SK-N-SH (cell line): ENCODE data around the gene ITGAE. TPM values are rescaled to one million over a fixed set of nuclear protein-coding genes. Genes with fewer than 3 reads are reported as not detected.

Experiments used
- CTCF ChIA-PET: fragments of 300-600, 350-600 bp; formaldehyde crosslinking; extraction: SDS; loops from one replicate; lab custom pipeline; 2021; lab: Yijun Ruan, JAX
- POLR2A ChIA-PET: fragments of 350-600 bp; sonication (Branson Sonifier 250); formaldehyde crosslinking; extraction: SDS; loops from one replicate; lab custom pipeline; 2020; ENCODE audit warnings: antibody characterized with exemption, inconsistent platforms; lab: Yijun Ruan, JAX
- DNase-seq: peaks from one replicate; pipeline ENCODE4 v3.0.0; 2012
- H2AFZ ChIP-seq: fragments of 200-600 bp; sonication (generic); 2 replicates; pipeline ENCODE4 v1.8.1; 2016; ENCODE audit warnings: antibody characterized with exemption, mild to moderate bottlenecking, low read depth
- H3F3A ChIP-seq: fragments of 200-600 bp; sonication (generic); replicated peaks from 2 replicates; pipeline ENCODE3; 2016; ENCODE audit warnings: antibody characterized with exemption, mild to moderate bottlenecking; ENCODE audit not compliant: insufficient read depth
- H3K27ac ChIP-seq, 2 experiments: fragments of 200-500 bp in 1 of 2; fragments of 200-600 bp in 1 of 2; sonication (Bioruptor generic) in 1 of 2; sonication (generic), shearing (Covaris generic) in 1 of 2; 2 replicates each; pipeline versions ENCODE4 v1.5.1 to v1.6.1; 2014 to 2016; ENCODE audit warnings: low read depth in 2 of 2, inconsistent platforms in 1 of 2, low read length in 1 of 2, mild to moderate bottlenecking in 1 of 2, mixed read lengths in 1 of 2
- H3K27me3 ChIP-seq: fragments of 200-600 bp; sonication (generic), shearing (Covaris generic); 2 replicates; pipeline ENCODE4 v1.6.1; 2016; ENCODE audit warnings: mixed run types; ENCODE audit not compliant: insufficient read depth
- H3K36me3 ChIP-seq, 2 experiments: fragments of 200-500 bp in 1 of 2; fragments of 200-600 bp in 1 of 2; sonication (Bioruptor generic) in 1 of 2; sonication (generic) in 1 of 2; replicated peaks in 1 of 2; 2 replicates each; pipeline versions ENCODE3 to v1.5.1; 2014 to 2016; ENCODE audit warnings: low read length in 1 of 2, mild to moderate bottlenecking in 1 of 2; ENCODE audit not compliant: insufficient read depth in 2 of 2, control insufficient read depth in 1 of 2
- H3K4me1 ChIP-seq, 2 experiments: fragments of 200-500 bp in 1 of 2; fragments of 200-600 bp in 1 of 2; sonication (Bioruptor generic) in 1 of 2; sonication (generic), shearing (Covaris generic) in 1 of 2; 2 replicates each; pipeline versions ENCODE4 v1.5.1 to v1.6.1; 2014 to 2016; ENCODE audit warnings: low read depth in 1 of 2, low read length in 1 of 2, mixed run types in 1 of 2; ENCODE audit not compliant: insufficient read depth in 2 of 2, control insufficient read depth in 1 of 2
- H3K4me2 ChIP-seq: fragments of 200-600 bp; sonication (generic), shearing (Covaris generic); 2 replicates; pipeline ENCODE4 v1.6.1; 2017; ENCODE audit warnings: mixed run types
- H3K4me3 ChIP-seq, 2 experiments: fragments of 200-500 bp in 1 of 2; fragments of 200-600 bp in 1 of 2; sonication (Bioruptor generic) in 1 of 2; sonication (generic), shearing (Covaris generic) in 1 of 2; 2 replicates each; pipeline versions ENCODE4 v1.5.1 to v1.8.1; 2014 to 2016; ENCODE audit warnings: low read depth in 2 of 2, inconsistent platforms in 1 of 2, low read length in 1 of 2, mild to moderate bottlenecking in 1 of 2, mixed read lengths in 1 of 2, moderate library complexity in 1 of 2
- H3K79me2 ChIP-seq: fragments of 200-600 bp; sonication (generic); 2 replicates; pipeline ENCODE4 v1.8.1; 2017; ENCODE audit warnings: mild to moderate bottlenecking; ENCODE audit not compliant: insufficient read depth
- H3K9ac ChIP-seq: fragments of 200-600 bp; sonication (generic); 2 replicates; pipeline ENCODE4 v1.6.1; 2017; ENCODE audit warnings: mixed run types
- H3K9me2 ChIP-seq: fragments of 200-600 bp; sonication (generic); 2 replicates; pipeline ENCODE4 v1.6.1; 2017; ENCODE audit warnings: mixed run types
- H3K9me3 ChIP-seq: fragments of 200-600 bp; sonication (generic); 2 replicates; pipeline ENCODE4 v1.6.1; 2017; ENCODE audit warnings: mixed run types, mild to moderate bottlenecking, moderate library complexity
- H4K20me1 ChIP-seq: fragments of 200-600 bp; sonication (generic); 2 replicates; pipeline ENCODE4 v1.6.1; 2017; ENCODE audit warnings: mild to moderate bottlenecking, mixed run types; ENCODE audit not compliant: insufficient read depth
- CHD2 ChIP-seq: fragments of 150-350 bp; IDR thresholded peaks from 2 replicates; pipeline ENCODE4 v1.6.1; 2018; ENCODE audit warnings: low read length; ENCODE audit not compliant: partially characterized antibody
- ELF1 ChIP-seq: IDR thresholded peaks from 2 replicates; pipeline ENCODE4 v1.4.0; 2012
- FOXM1 ChIP-seq: IDR thresholded peaks from 2 replicates; pipeline ENCODE4 v1.4.0; 2012; ENCODE audit warnings: low read depth, mild to moderate bottlenecking
- GABPA ChIP-seq: IDR thresholded peaks from 2 replicates; pipeline ENCODE4 v1.4.0; 2012; ENCODE audit warnings: low read depth, mild to moderate bottlenecking
- MEF2A ChIP-seq: IDR thresholded peaks from 2 replicates; pipeline ENCODE4 v1.4.0; 2012; ENCODE audit warnings: low read depth, borderline replicate concordance
- MXI1 ChIP-seq: IDR thresholded peaks from 2 replicates; pipeline ENCODE4 v1.6.1; 2012; ENCODE audit warnings: mild to moderate bottlenecking, low read depth, low read length, improper control_type of control experiment
- NFIC ChIP-seq: IDR thresholded peaks from 2 replicates; pipeline ENCODE4 v1.4.0; 2012; ENCODE audit warnings: borderline replicate concordance
- POLR2AphosphoS5 ChIP-seq: IDR thresholded peaks from 2 replicates; pipeline ENCODE4 v1.6.1; 2012; ENCODE audit warnings: low read depth, low read length
- RFX5 ChIP-seq: IDR thresholded peaks from 2 replicates; pipeline ENCODE4 v1.6.1; 2012; ENCODE audit warnings: mild to moderate bottlenecking, improper control_type of control experiment, low read length
- RXRA ChIP-seq: IDR thresholded peaks from 2 replicates; pipeline ENCODE4 v1.4.0; 2012; ENCODE audit warnings: low read depth, mild to moderate bottlenecking, borderline replicate concordance
- TEAD4 ChIP-seq: IDR thresholded peaks from 2 replicates; pipeline ENCODE4 v1.4.0; 2012; ENCODE audit warnings: mild to moderate bottlenecking, borderline replicate concordance; ENCODE audit not compliant: insufficient read depth
- USF1 ChIP-seq: IDR thresholded peaks from 2 replicates; pipeline ENCODE4 v1.4.0; 2012; ENCODE audit warnings: low read depth, borderline replicate concordance
- USF2 ChIP-seq: fragments of 150-350 bp; IDR thresholded peaks from 2 replicates; pipeline ENCODE4 v1.6.1; 2017; ENCODE audit warnings: antibody characterized with exemption, low read length, low read depth, borderline replicate concordance
- WGBS: methylation state at CpG from one replicate; pipeline ENCODE4 v1.1.6; 2017; ENCODE audit warnings: low lambda C conversion rate; 5-methylcytosine and 5-hydroxymethylcytosine counted together
- polyA plus RNA-seq, 3 experiments: library from polyadenylated mRNA; depleted of rRNA; stranded (reverse); fragments of >200 nt; gene quantifications; 2 replicates each; pipeline ENCODE4 v1.2.3, GENCODE V29; 2012
- TF ChIP-seq, protein P1 (sequence below): IDR thresholded peaks from 2 replicates; pipeline ENCODE4 v1.6.1; 2012; ENCODE audit warnings: mild to moderate bottlenecking, low read depth, low read length, moderate library complexity
- TF ChIP-seq, protein P2 (sequence below): fragments of 200-600 bp; sonication (generic); IDR thresholded peaks from 2 replicates; pipeline ENCODE4 v1.6.1; 2017; ENCODE audit warnings: antibody characterized with exemption, mild to moderate bottlenecking, moderate library complexity

ITGAE gene
- polyA plus RNA-seq, 1 of the 3 experiments (the other 2 are of a cell fraction): 56.7 TPM

DNA sequence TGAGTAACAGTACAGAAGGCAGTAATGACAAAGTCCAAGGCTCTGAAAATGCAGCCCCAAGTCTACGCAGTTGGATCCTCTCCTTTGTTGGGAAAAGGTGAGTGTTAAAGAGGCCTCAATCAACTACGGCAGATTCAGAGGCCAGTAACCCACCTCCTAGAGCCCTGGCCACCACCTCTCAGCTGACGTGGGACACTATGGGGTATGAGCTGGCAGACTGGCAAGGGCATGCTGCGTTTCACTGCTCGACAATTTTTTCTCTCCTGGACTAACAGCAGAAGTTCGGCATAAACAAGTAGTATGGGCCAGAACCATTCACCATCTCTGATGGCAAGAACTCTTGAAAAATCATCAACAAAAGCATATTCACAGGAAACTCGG, 27.9 kb upstream of the ITGAE start:
- Histone ChIP-seq H3K36me3 (peaks cover 38 to 47% of the 10 kb centered on the region in 2 experiments), H3K4me3 (no peak overlapping the region), H3K9ac (no peak overlapping the region), H3K27me3 (no peaks in the 10 kb centered on the region), H3K4me2 (no peak overlapping the region), H3K9me3 (no peaks in the 10 kb centered on the region), H4K20me1 (no peaks in the 10 kb centered on the region), H3K79me2 (peaks cover 17% of the 10 kb centered on the region; the same call in 1 of the 2 replicates), H3K9me2 (no peaks in the 10 kb centered on the region), H3K4me1 (no peaks in the 10 kb centered on the region), H3K27ac (peak overlapping the region in 1 of 2 experiments; percentile 19; a peak in 1 of 4 replicates), H3F3A (no peaks in the 10 kb centered on the region), H2AFZ (no peak overlapping the region)
- POLR2A ChIA-PET: no interaction called here
- DNase-seq: no peak
- WGBS: 93% methylated on average over 6 of the region's 7 CpGs
- TF ChIP-seq NFIC (no peak), RXRA (no peak), POLR2AphosphoS5 (no peak), FOXM1 (no peak), MEF2A (no peak), MXI1 (no peak), GABPA (no peak), TEAD4 (no peak), USF1 (no peak), USF2 (no peak), RFX5 (no peak), CHD2 (no peak), ELF1 (no peak)
- TF ChIP-seq, protein P1, sequence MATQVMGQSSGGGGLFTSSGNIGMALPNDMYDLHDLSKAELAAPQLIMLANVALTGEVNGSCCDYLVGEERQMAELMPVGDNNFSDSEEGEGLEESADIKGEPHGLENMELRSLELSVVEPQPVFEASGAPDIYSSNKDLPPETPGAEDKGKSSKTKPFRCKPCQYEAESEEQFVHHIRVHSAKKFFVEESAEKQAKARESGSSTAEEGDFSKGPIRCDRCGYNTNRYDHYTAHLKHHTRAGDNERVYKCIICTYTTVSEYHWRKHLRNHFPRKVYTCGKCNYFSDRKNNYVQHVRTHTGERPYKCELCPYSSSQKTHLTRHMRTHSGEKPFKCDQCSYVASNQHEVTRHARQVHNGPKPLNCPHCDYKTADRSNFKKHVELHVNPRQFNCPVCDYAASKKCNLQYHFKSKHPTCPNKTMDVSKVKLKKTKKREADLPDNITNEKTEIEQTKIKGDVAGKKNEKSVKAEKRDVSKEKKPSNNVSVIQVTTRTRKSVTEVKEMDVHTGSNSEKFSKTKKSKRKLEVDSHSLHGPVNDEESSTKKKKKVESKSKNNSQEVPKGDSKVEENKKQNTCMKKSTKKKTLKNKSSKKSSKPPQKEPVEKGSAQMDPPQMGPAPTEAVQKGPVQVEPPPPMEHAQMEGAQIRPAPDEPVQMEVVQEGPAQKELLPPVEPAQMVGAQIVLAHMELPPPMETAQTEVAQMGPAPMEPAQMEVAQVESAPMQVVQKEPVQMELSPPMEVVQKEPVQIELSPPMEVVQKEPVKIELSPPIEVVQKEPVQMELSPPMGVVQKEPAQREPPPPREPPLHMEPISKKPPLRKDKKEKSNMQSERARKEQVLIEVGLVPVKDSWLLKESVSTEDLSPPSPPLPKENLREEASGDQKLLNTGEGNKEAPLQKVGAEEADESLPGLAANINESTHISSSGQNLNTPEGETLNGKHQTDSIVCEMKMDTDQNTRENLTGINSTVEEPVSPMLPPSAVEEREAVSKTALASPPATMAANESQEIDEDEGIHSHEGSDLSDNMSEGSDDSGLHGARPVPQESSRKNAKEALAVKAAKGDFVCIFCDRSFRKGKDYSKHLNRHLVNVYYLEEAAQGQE: no peak
- TF ChIP-seq, protein P2, sequence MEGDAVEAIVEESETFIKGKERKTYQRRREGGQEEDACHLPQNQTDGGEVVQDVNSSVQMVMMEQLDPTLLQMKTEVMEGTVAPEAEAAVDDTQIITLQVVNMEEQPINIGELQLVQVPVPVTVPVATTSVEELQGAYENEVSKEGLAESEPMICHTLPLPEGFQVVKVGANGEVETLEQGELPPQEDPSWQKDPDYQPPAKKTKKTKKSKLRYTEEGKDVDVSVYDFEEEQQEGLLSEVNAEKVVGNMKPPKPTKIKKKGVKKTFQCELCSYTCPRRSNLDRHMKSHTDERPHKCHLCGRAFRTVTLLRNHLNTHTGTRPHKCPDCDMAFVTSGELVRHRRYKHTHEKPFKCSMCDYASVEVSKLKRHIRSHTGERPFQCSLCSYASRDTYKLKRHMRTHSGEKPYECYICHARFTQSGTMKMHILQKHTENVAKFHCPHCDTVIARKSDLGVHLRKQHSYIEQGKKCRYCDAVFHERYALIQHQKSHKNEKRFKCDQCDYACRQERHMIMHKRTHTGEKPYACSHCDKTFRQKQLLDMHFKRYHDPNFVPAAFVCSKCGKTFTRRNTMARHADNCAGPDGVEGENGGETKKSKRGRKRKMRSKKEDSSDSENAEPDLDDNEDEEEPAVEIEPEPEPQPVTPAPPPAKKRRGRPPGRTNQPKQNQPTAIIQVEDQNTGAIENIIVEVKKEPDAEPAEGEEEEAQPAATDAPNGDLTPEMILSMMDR: no peak
- CTCF ChIA-PET: interaction anchor here (1.8 to 7.0 kb wide), 5 partner anchors 9 to 245 kb away, joined by 9 to 71 read pairs (median 26); partner anchors contain the start of gene NCBP3
